Mesenchymal stem cell (in vitro differentiated cells and primary cell): ENCODE measurements around the gene RC3H2.

ENCODE experiments used
- DNase-seq: peaks from one replicate; pipeline ENCODE4 v3.0.0-alpha.2; 2013
- H2AFZ ChIP-seq: one replicate; pipeline ENCODE4 v1.6.1; 2013; ENCODE audit warnings: low read depth, mild to moderate bottlenecking, control low read depth, inconsistent platforms, low read length, moderate library complexity
- H2AK5ac ChIP-seq: 2 replicates; pipeline ENCODE4 v1.6.1; 2013; ENCODE audit warnings: low read length, moderate library complexity, mild to moderate bottlenecking, inconsistent platforms; ENCODE audit not compliant: severe bottlenecking
- H2BK120ac ChIP-seq: one replicate; pipeline ENCODE4 v1.6.1; 2013; ENCODE audit warnings: low read depth, mild to moderate bottlenecking, inconsistent platforms, low read length, moderate library complexity
- H2BK12ac ChIP-seq, 2 experiments: one replicate each; pipeline ENCODE4 v1.6.1; 2013; ENCODE audit warnings: inconsistent platforms in 2 of 2, low read length in 2 of 2, mild to moderate bottlenecking in 2 of 2, moderate library complexity in 2 of 2, control low read depth in 1 of 2
- H2BK15ac ChIP-seq: one replicate; pipeline ENCODE4 v1.6.1; 2013; ENCODE audit warnings: mild to moderate bottlenecking, low read depth, inconsistent platforms; ENCODE audit not compliant: poor library complexity, severe bottlenecking
- H2BK5ac ChIP-seq: 2 replicates; pipeline ENCODE4 v1.6.1; 2013; ENCODE audit warnings: low read depth, mild to moderate bottlenecking, low read length, control low read depth, inconsistent platforms; ENCODE audit not compliant: poor library complexity, severe bottlenecking
- H3K14ac ChIP-seq, 2 experiments: one replicate each; pipeline ENCODE4 v1.6.1; 2013; ENCODE audit warnings: inconsistent platforms in 2 of 2, low read length in 2 of 2, control low read depth in 1 of 2, mild to moderate bottlenecking in 1 of 2, moderate library complexity in 1 of 2
- H3K18ac ChIP-seq, 2 experiments: one replicate each; pipeline ENCODE4 v1.6.1; 2013; ENCODE audit warnings: inconsistent platforms in 2 of 2, low read length in 2 of 2, control low read depth in 1 of 2, low read depth in 1 of 2, mild to moderate bottlenecking in 1 of 2
- H3K23ac ChIP-seq, 2 experiments: one replicate each; pipeline ENCODE4 v1.6.1; 2013; ENCODE audit warnings: inconsistent platforms in 2 of 2, low read length in 2 of 2, mild to moderate bottlenecking in 2 of 2, moderate library complexity in 2 of 2, control low read depth in 1 of 2
- H3K27ac ChIP-seq: 2 replicates; pipeline ENCODE4 v1.5.1; 2013; ENCODE audit warnings: mild to moderate bottlenecking, moderate library complexity, low read length, control low read depth, inconsistent platforms; ENCODE audit not compliant: poor library complexity, severe bottlenecking
- H3K27me3 ChIP-seq, 2 experiments: 2 replicates each; pipeline versions ENCODE4 v1.6.1 to v1.7.0; 2013; ENCODE audit warnings: low read length in 2 of 2, mild to moderate bottlenecking in 2 of 2, moderate library complexity in 2 of 2, control low read depth in 1 of 2, inconsistent platforms in 1 of 2; ENCODE audit not compliant: control insufficient read depth in 1 of 2, insufficient read depth in 1 of 2
- H3K36me3 ChIP-seq, 2 experiments: 2 replicates each; pipeline versions ENCODE4 v1.6.1 to v1.7.0; 2013; ENCODE audit warnings: low read length in 2 of 2, control low read depth in 1 of 2, inconsistent platforms in 1 of 2, low read depth in 1 of 2, mild to moderate bottlenecking in 1 of 2; ENCODE audit not compliant: insufficient read depth in 2 of 2, control insufficient read depth in 1 of 2
- H3K4ac ChIP-seq, 2 experiments: one replicate each; pipeline ENCODE4 v1.6.1; 2013; ENCODE audit warnings: inconsistent platforms in 2 of 2, low read length in 2 of 2, mild to moderate bottlenecking in 2 of 2, moderate library complexity in 2 of 2, control low read depth in 1 of 2, low read depth in 1 of 2
- H3K4me1 ChIP-seq: 2 replicates; pipeline ENCODE4 v1.6.1; 2013; ENCODE audit warnings: low read depth, low read length, control low read depth; ENCODE audit not compliant: control insufficient read depth, insufficient read depth
- H3K4me2 ChIP-seq: 2 replicates; pipeline ENCODE4 v1.6.1; 2013; ENCODE audit warnings: low read length, mild to moderate bottlenecking, inconsistent platforms; ENCODE audit not compliant: poor library complexity, severe bottlenecking
- H3K4me3 ChIP-seq, 2 experiments: 2 replicates each; pipeline versions ENCODE4 v1.5.1 to v1.7.0; 2013; ENCODE audit warnings: low read length in 2 of 2, mild to moderate bottlenecking in 2 of 2, control low read depth in 1 of 2, low read depth in 1 of 2; ENCODE audit not compliant: insufficient read depth in 1 of 2
- H3K79me1 ChIP-seq: replicated peaks from 2 replicates; pipeline ENCODE4 v1.6.1; 2013; ENCODE audit warnings: mild to moderate bottlenecking, control low read depth, low read length, inconsistent platforms; ENCODE audit not compliant: poor library complexity, severe bottlenecking
- H3K9ac ChIP-seq: 2 replicates; pipeline ENCODE4 v1.7.0; 2013; ENCODE audit warnings: mild to moderate bottlenecking, low read length, moderate library complexity
- H3K9me3 ChIP-seq: 2 replicates; pipeline ENCODE4 v1.7.0; 2013; ENCODE audit warnings: mild to moderate bottlenecking, low read length; ENCODE audit not compliant: control insufficient read depth
- H4K8ac ChIP-seq: one replicate; pipeline ENCODE4 v1.6.1; 2013; ENCODE audit warnings: inconsistent platforms, mild to moderate bottlenecking, low read length, moderate library complexity
- H4K91ac ChIP-seq: one replicate; pipeline ENCODE4 v1.6.1; 2013; ENCODE audit warnings: mild to moderate bottlenecking, low read length, inconsistent platforms
- WGBS: methylation state at CpG from one replicate; pipeline ENCODE4 v1.1.7; 2013; ENCODE audit warnings: mixed read lengths; 5-methylcytosine and 5-hydroxymethylcytosine counted together

RC3H2 gene

DNA sequence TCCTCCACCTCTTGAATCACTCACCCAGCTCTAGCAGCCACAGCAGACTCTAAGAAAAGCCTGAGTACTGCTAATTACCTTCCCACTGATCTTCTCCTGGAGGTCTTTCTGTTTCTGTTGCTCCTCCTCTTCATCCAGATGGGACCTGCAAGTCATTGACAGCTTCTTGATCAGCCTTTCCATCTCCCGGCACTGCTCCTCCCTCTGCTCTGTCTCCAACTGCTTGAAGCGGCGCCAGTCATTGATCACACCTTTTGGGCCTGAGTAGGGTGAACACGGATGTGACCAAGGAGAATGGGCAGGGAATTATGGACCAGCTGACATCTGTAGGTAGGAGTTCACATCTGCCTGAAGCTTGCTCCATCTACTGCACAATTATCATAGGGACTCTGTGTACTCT lies 82.2 kb downstream of the RC3H2 start:
- Histone ChIP-seq H2AK5ac (no peak overlapping the region), H3K27me3 (no peaks in the 10 kb centered on the region), H3K4me2 (no peak overlapping the region), H3K27ac (no peak overlapping the region), H3K4me3 (no peak overlapping the region), H3K23ac (no peak overlapping the region), H3K18ac (no peak overlapping the region), H2BK120ac (no peak overlapping the region), H2BK5ac (no peak overlapping the region), H3K4me1 (peaks cover 7% of the 10 kb centered on the region), H3K14ac (no peak overlapping the region), H4K91ac (peak overlapping the region; percentile 35), H3K9ac (no peak overlapping the region), H3K9me3 (no peaks in the 10 kb centered on the region), H2BK12ac (no peak overlapping the region), H3K4ac (no peak overlapping the region), H2AFZ (no peak overlapping the region), H3K79me1 (peaks cover 14% of the 10 kb centered on the region), H2BK15ac (no peak overlapping the region), H4K8ac (no peak overlapping the region), H3K36me3 (peaks cover 18 to 54% of the 10 kb centered on the region in 2 experiments)
- WGBS, result 100% methylated on average over 1 of the region's 4 CpGs
- DNase-seq, result no peak

GRCh38 chr9:122822056-122822455 lies 83.1 kb downstream of the RC3H2 start:
- H3K4me1 ChIP-seq, result peaks cover 4% of the 10 kb centered on the region
- no peak for DNase-seq
- H3K79me1 ChIP-seq, result peaks cover 16% of the 10 kb centered on the region
- H3K4ac ChIP-seq, result peak overlapping the region in 1 of 2 experiments; percentile 78
- H3K27ac ChIP-seq, result no peak overlapping the region
- no peak overlapping the region for H4K91ac ChIP-seq
- H3K4me2 ChIP-seq, result no peak overlapping the region
- no peak overlapping the region for H3K4me3 ChIP-seq
- peak overlapping the region in 1 of 2 experiments; percentile 35 for H3K18ac ChIP-seq
- H2BK120ac ChIP-seq, result no peak overlapping the region
- H2BK15ac ChIP-seq, result no peak overlapping the region
- H2AK5ac ChIP-seq, result no peak overlapping the region
- no peak overlapping the region for H2AFZ ChIP-seq
- WGBS, result 99% methylated on average over 5 of the region's 6 CpGs
- peak overlapping the region; percentile 61 for H3K9ac ChIP-seq
- H3K9me3 ChIP-seq, result no peaks in the 10 kb centered on the region
- no peak overlapping the region for H4K8ac ChIP-seq
- H2BK5ac ChIP-seq, result no peak overlapping the region
- H3K36me3 ChIP-seq, result peaks cover 18 to 62% of the 10 kb centered on the region in 2 experiments
- H3K23ac ChIP-seq, result no peak overlapping the region
- H2BK12ac ChIP-seq, result no peak overlapping the region
- H3K14ac ChIP-seq, result no peak overlapping the region
- no peaks in the 10 kb centered on the region for H3K27me3 ChIP-seq

GRCh38 chr9:122821278-122821943 lies 83.7 kb downstream of the RC3H2 start:
- Histone ChIP-seq H2BK120ac (no peak overlapping the region), H4K91ac (no peak overlapping the region), H3K4me2 (no peak overlapping the region), H2AFZ (no peak overlapping the region), H3K27ac (no peak overlapping the region), H2BK15ac (no peak overlapping the region), H2BK5ac (no peak overlapping the region), H3K23ac (no peak overlapping the region), H3K4me3 (no peak overlapping the region), H2AK5ac (no peak overlapping the region), H3K9ac (peak overlapping the region; percentile 61), H3K36me3 (peaks cover 18 to 68% of the 10 kb centered on the region in 2 experiments), H3K14ac (no peak overlapping the region), H3K4me1 (peaks cover 2% of the 10 kb centered on the region), H3K18ac (no peak overlapping the region), H3K4ac (no peak overlapping the region), H3K79me1 (peaks cover 19% of the 10 kb centered on the region), H4K8ac (no peak overlapping the region), H3K27me3 (no peaks in the 10 kb centered on the region), H3K9me3 (no peaks in the 10 kb centered on the region), H2BK12ac (no peak overlapping the region)
- 74% methylated on average over 5 of the region's 7 CpGs for WGBS
- peak; percentile 62 for DNase-seq

DNA sequence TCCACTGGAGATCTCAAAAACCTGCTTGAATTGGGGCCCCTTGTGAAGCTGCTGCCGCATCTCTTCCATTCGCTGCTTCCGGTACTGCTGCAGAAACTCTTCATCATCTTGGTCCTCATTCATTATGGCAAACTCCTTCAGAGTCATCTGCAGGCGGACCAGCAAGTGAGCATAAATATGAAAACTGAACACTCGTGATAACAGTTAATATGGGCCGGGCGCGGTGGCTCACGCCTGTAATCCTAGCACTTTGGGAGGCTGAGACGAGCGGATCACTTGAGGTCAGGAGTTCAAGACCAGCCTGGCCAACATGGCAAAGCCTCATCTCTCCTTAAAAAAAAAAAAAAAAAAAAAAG lies 84.7 kb downstream of the RC3H2 start:
- Histone ChIP-seq H3K14ac (no peak overlapping the region), H4K8ac (no peak overlapping the region), H2AFZ (no peak overlapping the region), H3K4me3 (no peak overlapping the region), H3K36me3 (peaks cover 15 to 69% of the 10 kb centered on the region in 2 experiments), H3K9me3 (no peaks in the 10 kb centered on the region), H2BK120ac (no peak overlapping the region), H3K4me2 (no peak overlapping the region), H3K27me3 (no peaks in the 10 kb centered on the region), H3K27ac (no peak overlapping the region), H4K91ac (no peak overlapping the region), H3K18ac (peak overlapping the region; percentile 10 to 86), H2BK12ac (peak overlapping the region; percentile 37 to 46), H2BK5ac (no peak overlapping the region), H3K9ac (no peak overlapping the region), H3K23ac (no peak overlapping the region), H3K4me1 (peaks cover 5% of the 10 kb centered on the region), H2BK15ac (peak overlapping the region; percentile 33), H3K79me1 (peaks cover 20% of the 10 kb centered on the region), H2AK5ac (no peak overlapping the region), H3K4ac (peak overlapping the region in 1 of 2 experiments; percentile 78)
- DNase-seq, result no peak
- WGBS, result 94% methylated on average over 7 of the region's 11 CpGs
